Right lobe of liver (tissue), 4 donors: Measurements from ENCODE around the gene SRPK2.

ENCODE experiments used
- POLR2A ChIP-seq: fragments of 450-650 bp; IDR thresholded peaks from one replicate; pipeline ENCODE4 v1.6.1; 2017; ENCODE audit warnings: antibody characterized with exemption, mild to moderate bottlenecking
- TF ChIP-seq, protein P1 (sequence below), 4 donors: fragments of 200-600 bp in 3 of 4; fragments of 450-650 bp in 1 of 4; IDR thresholded peaks; one replicate each; pipeline versions ENCODE4 v1.5.1 to v1.8.0; 2016 to 2022; ENCODE audit warnings: antibody characterized with exemption in 4 of 4, mild to moderate bottlenecking in 2 of 4
- donor health status: DM: no; HTN: no; CAD: no.
- donor health status: DM: no; HTN: no; CAD: no.
- donor health status: DM: no; HTN: yes; CAD: no.

DNA sequence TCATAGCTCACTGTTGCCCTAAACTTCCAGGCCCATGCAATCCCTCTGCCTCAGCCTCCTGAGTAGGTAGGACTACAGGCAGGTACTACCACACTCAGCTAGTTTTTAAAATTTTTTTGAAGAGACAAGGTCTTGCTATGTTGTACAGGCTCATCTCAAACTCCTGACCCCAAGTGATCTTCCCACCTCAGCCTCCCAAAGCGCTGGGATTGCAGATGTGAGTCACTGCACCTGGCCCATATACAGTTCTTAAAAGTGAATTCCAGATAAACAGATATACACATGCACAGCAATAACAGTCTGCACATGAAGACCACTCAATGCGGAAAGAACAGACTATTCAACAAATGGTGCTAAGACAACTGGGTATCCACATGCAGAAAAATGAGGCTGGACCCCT lies 67.8 kb downstream of the SRPK2 start:
- TF ChIP-seq, protein P1, sequence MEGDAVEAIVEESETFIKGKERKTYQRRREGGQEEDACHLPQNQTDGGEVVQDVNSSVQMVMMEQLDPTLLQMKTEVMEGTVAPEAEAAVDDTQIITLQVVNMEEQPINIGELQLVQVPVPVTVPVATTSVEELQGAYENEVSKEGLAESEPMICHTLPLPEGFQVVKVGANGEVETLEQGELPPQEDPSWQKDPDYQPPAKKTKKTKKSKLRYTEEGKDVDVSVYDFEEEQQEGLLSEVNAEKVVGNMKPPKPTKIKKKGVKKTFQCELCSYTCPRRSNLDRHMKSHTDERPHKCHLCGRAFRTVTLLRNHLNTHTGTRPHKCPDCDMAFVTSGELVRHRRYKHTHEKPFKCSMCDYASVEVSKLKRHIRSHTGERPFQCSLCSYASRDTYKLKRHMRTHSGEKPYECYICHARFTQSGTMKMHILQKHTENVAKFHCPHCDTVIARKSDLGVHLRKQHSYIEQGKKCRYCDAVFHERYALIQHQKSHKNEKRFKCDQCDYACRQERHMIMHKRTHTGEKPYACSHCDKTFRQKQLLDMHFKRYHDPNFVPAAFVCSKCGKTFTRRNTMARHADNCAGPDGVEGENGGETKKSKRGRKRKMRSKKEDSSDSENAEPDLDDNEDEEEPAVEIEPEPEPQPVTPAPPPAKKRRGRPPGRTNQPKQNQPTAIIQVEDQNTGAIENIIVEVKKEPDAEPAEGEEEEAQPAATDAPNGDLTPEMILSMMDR (IDR thresholded peaks at IDR 0.05), result no peak
- TF ChIP-seq POLR2A, result no peak
